Activated B cell treated with CpG ODN at 0.5 μM for 24 hours (primary cell): Measurements from ENCODE around the gene CYGB. TPM values are rescaled to one million over a fixed set of nuclear protein-coding genes. Genes with fewer than 3 reads are reported as not detected.

ENCODE experiments used
- ATAC-seq: fragments of 200-7000 bp; cut with Tn5 transposase; one replicate; pipeline ENCODE4 v1.10.0; 2021; ENCODE audit warnings: low read depth, mild to moderate bottlenecking, moderate library complexity
- CTCF ChIA-PET: fragments of 350-600 bp; sonication (Branson Sonifier 250); formaldehyde crosslinking; loops from one replicate; lab custom pipeline; 2021; ENCODE audit warnings: antibody characterized with exemption; lab: Charles Lee
- POLR2A ChIA-PET: fragments of 350-600 bp; sonication (Branson Sonifier 250); formaldehyde crosslinking; loops from one replicate; lab custom pipeline; 2021; ENCODE audit warnings: antibody characterized with exemption; lab: Charles Lee
- DNase-seq: peaks from one replicate; pipeline ENCODE4 v3.0.0; 2022
- H3K27ac Mint-ChIP-seq: one replicate; pipeline ENCODE4 v1.8.0; 2020; ENCODE audit warnings: mixed read lengths
- H3K27me3 Mint-ChIP-seq: one replicate; pipeline ENCODE4 v1.8.0; 2021; ENCODE audit warnings: mixed read lengths
- H3K36me3 Mint-ChIP-seq: one replicate; pipeline ENCODE4 v1.8.0; 2021; ENCODE audit warnings: low read depth, mixed read lengths
- H3K4me1 Mint-ChIP-seq: one replicate; pipeline ENCODE4 v1.8.0; 2021; ENCODE audit warnings: mixed read lengths
- H3K4me3 Mint-ChIP-seq: one replicate; pipeline ENCODE4 v1.8.0; 2020; ENCODE audit warnings: mild to moderate bottlenecking, mixed read lengths
- H3K9me3 Mint-ChIP-seq: one replicate; pipeline ENCODE4 v1.8.0; 2020; ENCODE audit warnings: mixed read lengths
- intact Hi-C: fragments of 100-400 bp; cut with micrococcal nuclease; formaldehyde crosslinking; loops from one replicate; pipeline ENCODE4 v1.15.1; 2024
- total RNA-seq: library from RNA; stranded (reverse); gene quantifications from 2 replicates; pipeline ENCODE4 v1.2.3, GENCODE V29; 2022
- TF ChIP-seq, protein P1 (sequence below): fragments of 200-600 bp; IDR thresholded peaks from one replicate; pipeline ENCODE4 v1.8.0; 2022; ENCODE audit warnings: antibody characterized with exemption, mild to moderate bottlenecking

The CYGB gene
- total RNA-seq, 1 donor from 2014 or later: 0.49 TPM

DNA sequence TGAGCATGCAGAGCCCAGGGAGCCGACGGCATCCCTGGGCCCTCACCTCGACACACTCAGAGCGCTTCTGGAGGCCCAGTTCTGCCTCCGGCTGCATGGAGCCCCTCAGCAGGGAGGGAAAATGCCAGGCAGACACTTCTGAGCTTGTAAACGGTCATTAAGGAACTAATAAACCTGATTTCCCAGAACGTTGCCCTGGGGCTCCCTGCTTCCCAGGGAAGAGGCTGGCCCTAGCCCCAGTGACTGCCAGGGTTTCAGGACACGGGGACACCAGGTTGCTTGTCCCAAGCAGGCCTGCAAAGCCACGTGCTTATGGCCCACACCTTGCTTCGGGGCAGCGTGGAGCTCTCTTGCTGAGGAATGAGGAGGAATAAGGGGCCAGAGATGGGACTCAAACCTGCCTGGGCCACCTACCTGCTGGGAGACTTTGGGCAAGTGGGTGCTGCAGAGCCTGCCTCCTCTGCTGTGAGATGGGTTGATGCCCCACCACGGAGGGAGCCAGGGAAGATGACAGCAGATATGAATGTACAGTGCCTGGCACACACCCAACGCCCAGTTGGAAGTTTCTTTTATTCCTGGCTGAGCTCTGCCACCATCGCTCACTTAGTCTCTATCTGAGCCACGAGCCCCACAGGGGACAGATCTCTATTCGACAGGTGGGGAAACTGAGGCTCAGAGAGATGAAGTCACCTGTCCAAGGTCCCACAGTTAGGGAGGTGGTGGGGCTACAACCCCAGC is 41.7 kb downstream of the CYGB start:
- CTCF ChIA-PET: interaction anchor here (0.6 to 3.0 kb wide), 6 partner anchors 13 to 1324 kb away, joined by 3 to 7 read pairs (median 4); partner anchors contain the start of gene AANAT
- Mint-ChIP-seq H3K27me3 (no peaks in the 10 kb centered on the region), H3K4me1 (peaks cover 93% of the 10 kb centered on the region), H3K4me3 (no peak overlapping the region), H3K27ac (peak overlapping the region; percentile 95), H3K36me3 (peaks cover 43% of the 10 kb centered on the region), H3K9me3 (no peaks in the 10 kb centered on the region)
- TF ChIP-seq, protein P1, sequence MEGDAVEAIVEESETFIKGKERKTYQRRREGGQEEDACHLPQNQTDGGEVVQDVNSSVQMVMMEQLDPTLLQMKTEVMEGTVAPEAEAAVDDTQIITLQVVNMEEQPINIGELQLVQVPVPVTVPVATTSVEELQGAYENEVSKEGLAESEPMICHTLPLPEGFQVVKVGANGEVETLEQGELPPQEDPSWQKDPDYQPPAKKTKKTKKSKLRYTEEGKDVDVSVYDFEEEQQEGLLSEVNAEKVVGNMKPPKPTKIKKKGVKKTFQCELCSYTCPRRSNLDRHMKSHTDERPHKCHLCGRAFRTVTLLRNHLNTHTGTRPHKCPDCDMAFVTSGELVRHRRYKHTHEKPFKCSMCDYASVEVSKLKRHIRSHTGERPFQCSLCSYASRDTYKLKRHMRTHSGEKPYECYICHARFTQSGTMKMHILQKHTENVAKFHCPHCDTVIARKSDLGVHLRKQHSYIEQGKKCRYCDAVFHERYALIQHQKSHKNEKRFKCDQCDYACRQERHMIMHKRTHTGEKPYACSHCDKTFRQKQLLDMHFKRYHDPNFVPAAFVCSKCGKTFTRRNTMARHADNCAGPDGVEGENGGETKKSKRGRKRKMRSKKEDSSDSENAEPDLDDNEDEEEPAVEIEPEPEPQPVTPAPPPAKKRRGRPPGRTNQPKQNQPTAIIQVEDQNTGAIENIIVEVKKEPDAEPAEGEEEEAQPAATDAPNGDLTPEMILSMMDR: no peak
- DNase-seq (no peak), ATAC-seq (no peak)
- POLR2A ChIA-PET: interaction anchor here (1.5 to 21.4 kb wide), 3 partner anchors 13 to 88 kb away, joined by 3 to 769 read pairs (median 48); partner anchors contain the start of gene AANAT
- intact Hi-C loops: no loop called here

DNA sequence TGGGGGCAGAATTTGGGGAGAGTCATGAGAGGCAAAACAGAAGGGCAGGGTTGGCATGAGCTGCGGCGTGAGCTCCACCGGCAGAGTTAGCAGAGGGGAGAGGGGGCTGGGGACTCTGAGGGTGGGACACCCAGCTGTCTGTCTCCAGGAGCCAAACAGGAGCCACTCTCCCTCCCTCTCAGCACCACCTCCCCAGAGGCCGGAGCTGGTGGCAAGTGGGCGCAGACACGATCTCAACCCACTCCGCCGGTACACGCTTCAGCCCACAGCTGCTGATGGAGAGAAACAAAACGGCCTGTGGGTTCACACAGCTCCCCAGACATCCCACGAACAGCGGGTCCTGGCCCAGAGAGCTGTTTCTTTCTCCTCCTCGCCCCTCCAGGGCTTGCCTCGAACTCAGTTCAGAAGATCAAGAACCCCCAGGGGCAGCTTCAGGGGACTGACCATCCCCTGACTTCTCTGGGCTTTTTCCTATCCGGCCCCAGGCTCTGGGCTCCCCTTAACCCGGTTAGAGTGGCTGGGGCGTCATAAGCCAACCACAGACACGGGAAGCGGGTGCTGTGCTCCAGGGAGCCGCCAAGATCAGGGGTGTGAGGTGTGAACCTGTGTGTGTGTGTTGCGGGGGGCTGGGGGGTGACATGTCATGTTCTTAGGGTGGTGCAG is 43.9 kb downstream of the CYGB start:
- intact Hi-C loops: no loop called here
- TF ChIP-seq, protein P1: no peak
- Mint-ChIP-seq H3K4me3 (peak overlapping the region; percentile 82), H3K36me3 (peaks cover 30% of the 10 kb centered on the region), H3K27ac (peak overlapping the region; percentile 95), H3K27me3 (no peaks in the 10 kb centered on the region), H3K9me3 (no peaks in the 10 kb centered on the region), H3K4me1 (peaks cover 99% of the 10 kb centered on the region)
- ChIA-PET CTCF (interaction anchor here (0.7 to 2.5 kb wide), 7 partner anchors 9 to 69 kb away, joined by 4 to 21 read pairs (median 7); partner anchors contain the start of genes AANAT and UBE2O), POLR2A (interaction anchor here (0.6 to 24.4 kb wide), 14 partner anchors 5 to 1465 kb away, joined by 3 to 769 read pairs (median 4); partner anchors contain the start of genes AANAT, PRPSAP1, RHBDF2 and TNRC6C)
- ATAC-seq (peak; percentile 20), DNase-seq (peak; percentile 41)

DNA sequence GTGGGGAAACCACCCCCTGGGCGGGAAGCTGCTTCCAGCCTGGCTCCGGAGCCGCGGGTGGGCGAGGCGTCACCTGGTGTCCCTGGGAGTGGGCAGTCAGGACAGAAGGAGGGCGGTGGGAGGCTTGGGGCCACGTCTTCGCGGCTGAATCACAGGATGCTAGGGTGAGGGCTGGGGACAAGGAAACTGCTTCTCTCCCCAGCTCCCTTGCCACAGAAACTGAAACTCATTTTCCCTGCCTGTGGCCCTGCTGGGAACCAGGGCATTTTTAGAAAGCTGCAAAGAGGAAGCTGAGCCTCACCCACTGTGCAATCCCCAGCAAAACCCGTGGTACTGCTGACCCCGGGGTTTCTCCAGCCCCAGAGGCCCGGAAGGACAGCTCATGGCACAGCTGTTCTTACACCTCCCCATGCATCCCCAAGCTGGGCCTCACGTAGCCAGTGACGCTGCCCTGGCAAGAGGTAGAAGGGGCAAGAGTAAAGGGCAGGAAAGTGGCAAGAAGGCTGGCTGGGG is 44.5 kb downstream of the CYGB start:
- DNase-seq (peak; percentile 53), ATAC-seq (peak; percentile 59)
- POLR2A ChIA-PET: interaction anchor here (0.6 to 24.4 kb wide), 16 partner anchors 5 to 1465 kb away, joined by 3 to 769 read pairs (median 4); partner anchors contain the start of genes AANAT, PRPSAP1, RHBDF2 and TNRC6C
- TF ChIP-seq, protein P1: no peak
- no peaks in the 10 kb centered on the region for H3K9me3 Mint-ChIP-seq
- intact Hi-C loops: loop anchor here (1.0 kb wide), 2 partner anchors 8 to 11 kb away; partner anchors contain the start of gene RHBDF2
- H3K4me1 Mint-ChIP-seq: peaks cover 95% of the 10 kb centered on the region
- H3K27ac Mint-ChIP-seq: peak overlapping the region; percentile 95
- H3K36me3 Mint-ChIP-seq: peaks cover 26% of the 10 kb centered on the region
- CTCF ChIA-PET: interaction anchor here (1.3 to 2.5 kb wide), 8 partner anchors 9 to 85 kb away, joined by 3 to 21 read pairs (median 7); partner anchors contain the start of genes AANAT and UBE2O
- peak overlapping the region; percentile 82 for H3K4me3 Mint-ChIP-seq
- H3K27me3 Mint-ChIP-seq: no peaks in the 10 kb centered on the region

DNA sequence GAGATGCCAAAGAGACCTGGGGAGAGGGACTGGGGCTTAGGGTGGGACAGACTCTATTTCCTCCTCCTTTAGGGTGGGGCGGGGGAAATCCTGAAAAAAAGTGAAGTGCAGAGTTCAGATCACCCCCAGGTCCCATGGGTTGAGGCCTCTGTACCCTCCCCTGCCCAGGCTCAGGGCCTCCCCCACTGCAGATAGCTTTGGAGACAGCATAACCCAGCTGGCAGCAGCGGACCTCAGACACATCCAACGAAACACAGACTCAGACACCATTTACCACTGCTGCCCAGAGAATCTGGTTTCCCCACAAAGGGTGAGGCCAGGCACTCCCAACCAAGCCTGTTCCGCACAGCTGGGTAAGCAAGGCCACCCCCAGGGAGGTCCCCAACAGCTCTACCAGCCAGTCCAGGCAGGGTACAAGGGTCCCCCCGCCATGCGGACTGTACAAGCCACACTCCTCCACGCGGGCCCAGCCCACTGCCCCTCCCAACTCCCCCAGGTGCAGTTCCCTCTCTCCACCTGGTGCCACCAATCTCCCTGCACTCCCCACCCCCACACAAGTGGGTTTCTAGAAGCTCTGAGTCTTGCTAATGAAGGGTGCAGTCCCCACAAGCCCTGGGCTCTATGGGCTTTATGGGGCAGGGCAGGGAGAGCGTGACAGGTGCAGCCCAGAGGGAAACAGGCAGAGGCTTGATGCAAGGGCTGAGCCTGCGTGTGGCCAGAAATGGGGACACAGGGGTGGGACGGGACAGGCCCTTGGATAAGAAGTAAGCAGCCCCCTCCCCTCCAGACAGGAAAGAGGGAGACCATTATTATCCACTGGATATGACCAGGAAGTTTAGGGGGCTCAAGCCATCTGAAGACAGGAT is 45.2 kb downstream of the CYGB start:
- H3K36me3 Mint-ChIP-seq: peaks cover 26% of the 10 kb centered on the region
- intact Hi-C loops: loop anchor here (1.0 kb wide), 2 partner anchors 9 to 10 kb away; partner anchors contain the start of gene RHBDF2
- peak overlapping the region; percentile 82 for H3K4me3 Mint-ChIP-seq
- TF ChIP-seq, protein P1: no peak
- ATAC-seq (peak; percentile 50), DNase-seq (peak; percentile 46)
- ChIA-PET CTCF (interaction anchor here (1.2 to 2.5 kb wide), 9 partner anchors 9 to 84 kb away, joined by 3 to 21 read pairs (median 7); partner anchors contain the start of genes AANAT, RHBDF2 and UBE2O), POLR2A (interaction anchor here (0.6 to 24.4 kb wide), 20 partner anchors 6 to 1466 kb away, joined by 3 to 769 read pairs (median 4); partner anchors contain the start of genes AANAT, PRPSAP1, RHBDF2 and TNRC6C)
- peaks cover 95% of the 10 kb centered on the region for H3K4me1 Mint-ChIP-seq
- peak overlapping the region; percentile 95 for H3K27ac Mint-ChIP-seq
- no peaks in the 10 kb centered on the region for H3K27me3 Mint-ChIP-seq
- no peaks in the 10 kb centered on the region for H3K9me3 Mint-ChIP-seq
